Mesothelial cell of epicardium (in vitro differentiated cells): ENCODE measurements around the gene SF3A1. TPM values are rescaled to one million over a fixed set of nuclear protein-coding genes. Genes with fewer than 3 reads are reported as not detected.

ENCODE experiments used
- DNase-seq, 2 experiments: peaks; one replicate each; pipeline ENCODE4 v3.0.0; 2021; ENCODE audit warnings: low spot score in 2 of 2; ENCODE audit not compliant: unreplicated experiment in 2 of 2
- H3K27ac Mint-ChIP-seq: 2 replicates; pipeline ENCODE4 v1.8.0; 2021; ENCODE audit warnings: mixed read lengths
- H3K27me3 Mint-ChIP-seq: 2 replicates; pipeline ENCODE4 v1.8.0; 2021; ENCODE audit warnings: low read depth, mixed read lengths
- H3K36me3 Mint-ChIP-seq: 2 replicates; pipeline ENCODE4 v1.8.0; 2021; ENCODE audit warnings: mixed read lengths
- H3K4me1 Mint-ChIP-seq: 2 replicates; pipeline ENCODE4 v1.8.0; 2021; ENCODE audit warnings: mixed read lengths
- H3K4me3 Mint-ChIP-seq: 2 replicates; pipeline ENCODE4 v1.8.0; 2021; ENCODE audit warnings: mild to moderate bottlenecking, moderate library complexity, mixed read lengths
- H3K9me3 Mint-ChIP-seq: 2 replicates; pipeline ENCODE4 v1.8.0; 2021; ENCODE audit warnings: mixed read lengths
- total RNA-seq: library from RNA; stranded (reverse); gene quantifications from 3 replicates; pipeline ENCODE4 v1.2.1, GENCODE V29; 2021
- TF ChIP-seq, protein P1 (sequence below): fragments of 200-600 bp; sonication (generic); IDR thresholded peaks from one replicate; pipeline ENCODE4 v1.5.0; 2021; ENCODE audit warnings: antibody characterized with exemption; ENCODE audit not compliant: unreplicated experiment

SF3A1 gene
- total RNA-seq, 1 donor from 2014 or later: 142 TPM

DNA sequence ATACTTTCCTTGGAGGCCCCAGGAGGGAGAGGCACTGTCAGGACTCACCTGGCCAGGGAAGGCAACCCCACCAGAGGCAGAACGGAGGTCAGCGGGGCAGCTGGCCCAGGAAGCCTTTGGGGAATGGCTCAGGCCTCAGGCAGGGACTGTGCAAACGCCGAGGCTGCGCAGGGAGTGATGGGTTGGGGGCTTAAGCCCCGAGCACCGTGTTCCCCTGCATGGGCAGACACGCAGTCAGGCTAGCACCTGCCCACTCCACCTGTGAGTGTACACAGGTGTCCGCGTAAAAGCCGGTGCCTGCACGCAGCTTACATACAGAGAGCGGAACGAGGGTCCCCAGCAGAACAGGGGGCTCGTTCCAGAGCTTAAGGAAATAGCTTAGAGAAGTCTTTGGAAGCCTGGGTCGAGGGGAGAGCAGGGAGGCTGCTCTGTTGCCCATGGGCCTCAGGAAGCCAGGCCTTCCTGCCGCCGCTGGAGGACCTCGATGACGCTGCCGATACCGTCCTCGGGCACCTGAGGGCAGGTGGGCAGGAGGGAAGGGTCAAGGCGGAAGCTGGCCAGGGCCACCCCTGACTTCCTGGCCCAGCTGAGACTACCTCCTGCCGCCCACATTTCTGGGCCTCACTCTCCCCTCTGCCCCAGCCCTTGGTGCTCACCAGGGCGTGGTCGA, 71.4 kb downstream of the SF3A1 start:
- Mint-ChIP-seq H3K9me3 (no peaks in the 10 kb centered on the region), H3K27me3 (no peaks in the 10 kb centered on the region), H3K4me3 (no peak overlapping the region), H3K36me3 (peaks cover 3% of the 10 kb centered on the region), H3K4me1 (peaks cover 12% of the 10 kb centered on the region), H3K27ac (no peak overlapping the region)
- DNase-seq: no peak
- TF ChIP-seq, protein P1, sequence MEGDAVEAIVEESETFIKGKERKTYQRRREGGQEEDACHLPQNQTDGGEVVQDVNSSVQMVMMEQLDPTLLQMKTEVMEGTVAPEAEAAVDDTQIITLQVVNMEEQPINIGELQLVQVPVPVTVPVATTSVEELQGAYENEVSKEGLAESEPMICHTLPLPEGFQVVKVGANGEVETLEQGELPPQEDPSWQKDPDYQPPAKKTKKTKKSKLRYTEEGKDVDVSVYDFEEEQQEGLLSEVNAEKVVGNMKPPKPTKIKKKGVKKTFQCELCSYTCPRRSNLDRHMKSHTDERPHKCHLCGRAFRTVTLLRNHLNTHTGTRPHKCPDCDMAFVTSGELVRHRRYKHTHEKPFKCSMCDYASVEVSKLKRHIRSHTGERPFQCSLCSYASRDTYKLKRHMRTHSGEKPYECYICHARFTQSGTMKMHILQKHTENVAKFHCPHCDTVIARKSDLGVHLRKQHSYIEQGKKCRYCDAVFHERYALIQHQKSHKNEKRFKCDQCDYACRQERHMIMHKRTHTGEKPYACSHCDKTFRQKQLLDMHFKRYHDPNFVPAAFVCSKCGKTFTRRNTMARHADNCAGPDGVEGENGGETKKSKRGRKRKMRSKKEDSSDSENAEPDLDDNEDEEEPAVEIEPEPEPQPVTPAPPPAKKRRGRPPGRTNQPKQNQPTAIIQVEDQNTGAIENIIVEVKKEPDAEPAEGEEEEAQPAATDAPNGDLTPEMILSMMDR: no peak

DNA sequence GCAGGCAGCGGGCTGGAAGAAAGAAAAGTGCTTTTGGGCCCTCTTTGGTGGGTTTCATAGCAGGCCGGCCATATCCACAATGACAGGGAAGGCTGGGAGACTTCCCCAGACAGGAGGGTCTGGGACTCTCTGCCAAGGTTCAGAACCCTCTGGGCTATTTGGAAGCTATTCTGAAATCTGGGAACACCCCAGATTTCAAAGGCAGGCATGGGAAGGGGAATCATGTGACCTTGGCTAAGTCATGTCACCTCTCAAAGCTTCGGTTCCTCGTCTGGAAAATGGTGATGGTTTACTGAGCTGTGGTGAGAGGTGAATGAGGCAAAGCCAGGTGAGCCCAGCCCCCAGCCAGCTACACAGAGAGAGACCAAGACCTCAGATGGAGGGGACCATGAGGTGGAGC, 72.0 kb downstream of the SF3A1 start:
- Mint-ChIP-seq H3K4me3 (no peak overlapping the region), H3K36me3 (peaks cover 3% of the 10 kb centered on the region), H3K9me3 (no peaks in the 10 kb centered on the region), H3K27ac (no peak overlapping the region), H3K27me3 (no peaks in the 10 kb centered on the region), H3K4me1 (peaks cover 6% of the 10 kb centered on the region)
- DNase-seq: no peak
- TF ChIP-seq, protein P1: no peak

DNA sequence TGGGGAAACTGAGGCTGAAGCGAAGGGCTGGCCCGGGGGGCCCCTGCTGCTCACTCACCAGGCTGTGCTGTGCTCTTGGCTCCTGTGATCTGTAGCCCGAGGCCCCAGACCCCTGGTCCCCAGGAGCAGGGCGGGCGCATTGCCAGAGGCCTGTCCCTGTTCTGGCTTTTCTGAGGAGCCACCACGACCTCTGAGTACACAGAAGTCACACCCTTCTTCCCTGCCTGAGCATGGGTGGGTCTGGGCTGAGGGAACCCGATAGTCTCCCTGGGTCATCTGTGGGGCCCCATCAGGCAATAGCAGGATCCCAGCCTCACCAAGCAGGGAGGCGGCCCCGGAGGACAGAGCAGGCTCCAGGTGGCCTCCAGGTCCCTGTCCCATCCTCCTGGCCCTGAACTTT, 72.5 kb downstream of the SF3A1 start:
- H3K4me1 Mint-ChIP-seq: peaks cover 5% of the 10 kb centered on the region
- TF ChIP-seq, protein P1: no peak
- H3K4me3 Mint-ChIP-seq: no peak overlapping the region
- H3K36me3 Mint-ChIP-seq: peaks cover 3% of the 10 kb centered on the region
- no peak overlapping the region for H3K27ac Mint-ChIP-seq
- DNase-seq: no peak
- no peaks in the 10 kb centered on the region for H3K9me3 Mint-ChIP-seq
- no peaks in the 10 kb centered on the region for H3K27me3 Mint-ChIP-seq

DNA sequence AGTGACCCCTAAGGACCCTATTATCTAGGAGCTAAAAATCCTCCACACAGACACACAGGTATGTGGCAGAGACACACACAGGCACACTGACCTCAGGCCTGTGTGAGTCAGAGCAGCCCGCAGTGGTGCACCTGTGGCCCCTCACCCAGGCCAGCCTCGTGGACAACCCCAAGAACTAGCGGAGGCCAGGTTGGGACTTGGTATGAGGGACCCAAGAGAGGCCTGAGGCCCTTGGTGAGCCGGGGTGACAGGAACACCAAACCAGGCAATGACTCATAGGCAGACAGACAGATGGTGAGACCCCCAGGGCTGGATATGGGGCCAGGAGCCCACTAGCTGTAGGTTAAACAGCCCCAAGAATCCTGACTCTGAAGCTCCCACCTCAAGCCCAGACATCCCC, 73.4 kb downstream of the SF3A1 start:
- H3K36me3 Mint-ChIP-seq: peaks cover 3% of the 10 kb centered on the region
- H3K4me1 Mint-ChIP-seq: peaks cover 4% of the 10 kb centered on the region
- no peaks in the 10 kb centered on the region for H3K27me3 Mint-ChIP-seq
- DNase-seq: no peak
- no peak overlapping the region for H3K27ac Mint-ChIP-seq
- H3K9me3 Mint-ChIP-seq: no peaks in the 10 kb centered on the region
- no peak overlapping the region for H3K4me3 Mint-ChIP-seq
- TF ChIP-seq, protein P1: no peak

DNA sequence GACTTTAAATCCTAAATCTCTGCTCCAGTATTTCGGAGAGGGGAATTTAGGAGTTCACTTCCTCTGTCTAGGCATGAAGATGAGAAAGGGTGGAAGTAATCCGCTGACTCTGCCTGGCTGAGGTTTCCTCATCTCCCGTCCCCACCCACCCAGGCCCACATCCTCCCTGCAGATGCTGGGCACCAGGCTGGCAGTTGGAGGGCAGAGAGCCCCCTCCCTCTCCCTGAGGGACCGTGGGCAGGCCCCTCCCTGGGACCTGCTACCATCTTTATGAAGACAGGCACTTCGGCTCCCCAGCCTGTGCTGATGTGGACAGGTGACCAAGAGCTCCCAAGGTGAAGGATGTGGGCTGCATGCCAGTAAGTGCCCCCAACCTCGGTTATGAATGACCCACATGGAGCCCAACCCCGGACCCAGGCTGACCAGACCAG, 74.1 kb downstream of the SF3A1 start:
- Mint-ChIP-seq H3K4me3 (no peak overlapping the region), H3K4me1 (peaks cover 8% of the 10 kb centered on the region), H3K36me3 (peaks cover 3% of the 10 kb centered on the region), H3K9me3 (no peaks in the 10 kb centered on the region), H3K27me3 (no peaks in the 10 kb centered on the region), H3K27ac (no peak overlapping the region)
- DNase-seq: no peak
- TF ChIP-seq, protein P1: no peak

Other genes starting within 250 kb of the SF3A1 start
- gene LIF, start 110.1 kb downstream of the SF3A1 start, total RNA-seq: 15.4 to 16.9 TPM (median 15.8 TPM) in 3 replicates
- not detected in 3 replicates for gene OSM, start 90.0 kb downstream of the SF3A1 start, total RNA-seq
- gene CASTOR1, start 67.4 kb downstream of the SF3A1 start, total RNA-seq: 10.9 to 13.5 TPM (median 13.5 TPM) in 3 replicates
- 12.8 to 15.1 TPM (median 13.7 TPM) in 3 replicates for gene TBC1D10A, start 30.0 kb downstream of the SF3A1 start, total RNA-seq
- 4.7 to 5.8 TPM (median 4.7 TPM) in 3 replicates for gene CCDC157, start 113 bp upstream of the SF3A1 start, total RNA-seq
- gene RNF215, start 30.5 kb upstream of the SF3A1 start, total RNA-seq: 39.2 to 41.9 TPM (median 39.4 TPM) in 3 replicates
- 4.3 to 6.5 TPM (median 5.4 TPM) in 3 replicates for gene SEC14L2, start 40.1 kb upstream of the SF3A1 start, total RNA-seq
- gene MTFP1, start 68.9 kb upstream of the SF3A1 start, total RNA-seq: 5.9 to 8.2 TPM (median 7.3 TPM) in 3 replicates
- gene SEC14L3, start 115.1 kb upstream of the SF3A1 start, total RNA-seq: not detected in 3 replicates
- gene SEC14L4, start 148.8 kb upstream of the SF3A1 start, total RNA-seq: 0.11 to 0.36 TPM (median 0.20 TPM) in 3 replicates
- gene SEC14L6, start 189.8 kb upstream of the SF3A1 start, total RNA-seq: 2.0 to 2.3 TPM (median 2.1 TPM) in 3 replicates
- gene GAL3ST1, start 217.8 kb upstream of the SF3A1 start, total RNA-seq: 0.36 to 0.81 TPM (median 0.40 TPM) in 3 replicates
- gene PES1, start 235.0 kb upstream of the SF3A1 start, total RNA-seq: 66.5 to 68.2 TPM (median 68.1 TPM) in 3 replicates